ENCODE measurements around the gene SLC39A8.

The SLC39A8 gene

GRCh38 chr4:102339018-102339417, 6.3 kb downstream of the SLC39A8 start:
- DNase-seq: no peak

GRCh38 chr4:102338405-102338804, 6.9 kb downstream of the SLC39A8 start:
- DNase-seq: no peak

GRCh38 chr4:102335616-102336015, 9.7 kb downstream of the SLC39A8 start:
- DNase-seq: no peak

GRCh38 chr4:102334624-102335023, 10.7 kb downstream of the SLC39A8 start:
- no peak for DNase-seq

GRCh38 chr4:102333787-102334186, 11.5 kb downstream of the SLC39A8 start:
- no peak for DNase-seq

GRCh38 chr4:102328045-102328444, 17.2 kb downstream of the SLC39A8 start:
- DNase-seq: no peak

GRCh38 chr4:102326951-102327350, 18.3 kb downstream of the SLC39A8 start:
- DNase-seq: no peak

GRCh38 chr4:102324730-102325129, 20.6 kb downstream of the SLC39A8 start:
- no peak for DNase-seq

GRCh38 chr4:102322736-102323135, 22.5 kb downstream of the SLC39A8 start:
- DNase-seq: no peak

GRCh38 chr4:102321260-102321995, 23.9 kb downstream of the SLC39A8 start:
- DNase-seq: no peak

GRCh38 chr4:102319594-102319993, 25.7 kb downstream of the SLC39A8 start:
- DNase-seq: no peak

GRCh38 chr4:102318526-102318925, 26.8 kb downstream of the SLC39A8 start:
- no peak for DNase-seq

GRCh38 chr4:102318105-102318504, 27.2 kb downstream of the SLC39A8 start:
- DNase-seq: no peak

- DNase-seq: no peak
Measured at GRCh38 chr4:102317459-102317858, 27.8 kb downstream of the SLC39A8 start.

GRCh38 chr4:102316585-102316984, 28.7 kb downstream of the SLC39A8 start:
- DNase-seq: no peak

GRCh38 chr4:102315532-102315931, 29.8 kb downstream of the SLC39A8 start:
- no peak for DNase-seq

- no peak for DNase-seq
Measured at GRCh38 chr4:102312417-102312816, 32.9 kb downstream of the SLC39A8 start.

GRCh38 chr4:102311912-102312311, 33.4 kb downstream of the SLC39A8 start:
- DNase-seq: no peak

- no peak for DNase-seq
Measured at GRCh38 chr4:102311407-102311806, 33.9 kb downstream of the SLC39A8 start.

- no peak for DNase-seq
Measured at GRCh38 chr4:102308032-102308799, 37.1 kb downstream of the SLC39A8 start.

- DNase-seq: no peak
Measured at GRCh38 chr4:102305666-102306065, 39.6 kb downstream of the SLC39A8 start.

- no peak for DNase-seq
Measured at GRCh38 chr4:102302762-102303161, 42.5 kb downstream of the SLC39A8 start.

- no peak for DNase-seq
Measured at GRCh38 chr4:102301167-102301566, 44.1 kb downstream of the SLC39A8 start.

- peak; percentile 18 for DNase-seq
Measured at GRCh38 chr4:102299354-102300107, 45.8 kb downstream of the SLC39A8 start.
